Hepatic stellate cell (primary cell): Measurements from ENCODE around the gene HOXC5.

Source experiments
- DNase-seq: peaks from one replicate; pipeline ENCODE4 v3.0.0; 2011; ENCODE audit warnings: low spot score

HOXC5 gene

DNA sequence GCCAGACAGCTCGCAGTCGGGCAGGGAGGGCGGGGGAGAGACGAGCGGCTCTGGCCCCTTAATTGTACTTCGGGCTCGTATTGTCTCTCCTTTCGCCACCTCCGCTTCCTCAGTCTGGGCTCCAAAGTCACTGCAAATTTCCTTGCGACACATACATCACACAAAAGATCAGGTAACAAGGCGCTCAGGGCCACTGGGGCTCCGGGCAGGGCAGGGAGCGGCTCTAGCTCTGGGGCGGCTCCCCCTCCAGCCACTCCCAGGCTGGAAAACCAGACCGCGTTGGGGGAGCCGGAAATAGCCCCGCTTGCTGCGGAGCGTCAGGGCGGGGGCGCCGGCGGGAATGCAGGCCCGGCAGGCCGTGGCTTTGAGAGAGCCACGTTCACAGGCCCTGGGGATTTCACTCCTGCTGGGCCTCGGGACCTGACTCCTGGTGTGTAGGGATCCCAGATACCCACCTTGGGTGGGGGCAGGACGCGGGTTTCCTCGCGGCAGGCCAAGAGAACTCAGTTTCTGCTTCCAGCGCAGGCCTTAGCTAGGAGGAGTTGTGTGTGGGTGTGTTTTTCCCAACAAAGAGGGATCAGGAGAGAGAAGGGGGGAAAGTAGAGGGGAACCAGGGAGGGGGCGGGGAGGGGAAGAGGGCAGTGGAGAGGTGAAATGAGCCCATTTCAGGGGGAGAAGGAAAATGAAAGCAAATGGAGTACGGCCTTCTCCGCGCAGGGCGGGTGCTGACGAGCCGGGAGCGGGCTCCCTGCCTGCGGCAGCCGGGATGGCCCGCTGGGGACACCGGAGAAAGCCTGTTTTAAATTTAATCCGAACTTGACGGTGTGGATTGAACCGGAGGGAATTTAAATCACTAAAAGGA lies 37.2 kb upstream of the HOXC5 start:
- DNase-seq: peak; percentile 70

DNA sequence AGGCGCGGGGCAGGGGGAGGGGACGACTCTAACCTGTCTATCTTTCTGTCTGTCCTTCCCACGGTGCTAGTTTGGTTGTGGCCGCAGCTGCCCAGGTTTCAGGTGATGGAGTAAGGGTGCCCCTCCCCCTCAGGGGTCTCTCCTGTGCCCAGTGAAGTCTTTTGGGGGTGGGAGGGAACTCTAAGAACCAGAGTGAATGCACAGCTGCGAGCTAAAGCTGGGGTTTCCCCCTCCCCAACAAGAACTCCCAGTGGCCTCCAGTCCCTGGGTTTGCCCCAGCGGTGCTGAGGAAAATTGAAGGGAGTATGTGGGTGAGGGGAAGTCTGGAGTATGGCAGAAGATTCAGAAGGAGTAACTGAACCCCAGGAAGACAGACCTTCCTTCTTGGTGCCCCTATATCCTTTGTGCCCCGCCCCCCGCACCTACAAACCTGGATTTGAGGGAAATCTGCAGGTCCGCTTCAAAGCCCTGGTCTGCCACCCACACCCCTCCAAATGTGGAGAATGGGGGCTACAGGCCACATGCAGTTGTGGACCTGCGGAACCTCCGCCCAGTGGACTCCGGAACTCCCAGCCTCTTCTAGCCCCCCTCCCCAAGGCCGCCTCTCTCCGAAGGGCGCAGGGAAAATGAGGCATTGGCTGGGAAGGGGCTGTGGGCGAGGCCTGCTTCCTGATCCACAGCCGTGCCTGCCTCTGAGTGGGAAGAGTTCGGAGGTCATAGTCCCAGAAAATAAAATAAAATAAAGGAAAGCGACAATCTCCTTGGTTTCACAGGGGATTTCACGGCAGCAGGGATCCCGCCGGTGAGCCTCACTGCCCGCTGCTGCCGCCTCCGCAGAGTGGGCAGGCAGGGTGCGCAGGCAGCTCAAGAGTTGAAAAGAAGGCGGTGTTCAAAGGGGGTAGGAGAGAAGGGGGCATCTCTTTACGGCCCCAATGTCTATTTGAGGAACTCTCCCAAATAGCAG lies 36.3 kb upstream of the HOXC5 start:
- DNase-seq: no peak

DNA sequence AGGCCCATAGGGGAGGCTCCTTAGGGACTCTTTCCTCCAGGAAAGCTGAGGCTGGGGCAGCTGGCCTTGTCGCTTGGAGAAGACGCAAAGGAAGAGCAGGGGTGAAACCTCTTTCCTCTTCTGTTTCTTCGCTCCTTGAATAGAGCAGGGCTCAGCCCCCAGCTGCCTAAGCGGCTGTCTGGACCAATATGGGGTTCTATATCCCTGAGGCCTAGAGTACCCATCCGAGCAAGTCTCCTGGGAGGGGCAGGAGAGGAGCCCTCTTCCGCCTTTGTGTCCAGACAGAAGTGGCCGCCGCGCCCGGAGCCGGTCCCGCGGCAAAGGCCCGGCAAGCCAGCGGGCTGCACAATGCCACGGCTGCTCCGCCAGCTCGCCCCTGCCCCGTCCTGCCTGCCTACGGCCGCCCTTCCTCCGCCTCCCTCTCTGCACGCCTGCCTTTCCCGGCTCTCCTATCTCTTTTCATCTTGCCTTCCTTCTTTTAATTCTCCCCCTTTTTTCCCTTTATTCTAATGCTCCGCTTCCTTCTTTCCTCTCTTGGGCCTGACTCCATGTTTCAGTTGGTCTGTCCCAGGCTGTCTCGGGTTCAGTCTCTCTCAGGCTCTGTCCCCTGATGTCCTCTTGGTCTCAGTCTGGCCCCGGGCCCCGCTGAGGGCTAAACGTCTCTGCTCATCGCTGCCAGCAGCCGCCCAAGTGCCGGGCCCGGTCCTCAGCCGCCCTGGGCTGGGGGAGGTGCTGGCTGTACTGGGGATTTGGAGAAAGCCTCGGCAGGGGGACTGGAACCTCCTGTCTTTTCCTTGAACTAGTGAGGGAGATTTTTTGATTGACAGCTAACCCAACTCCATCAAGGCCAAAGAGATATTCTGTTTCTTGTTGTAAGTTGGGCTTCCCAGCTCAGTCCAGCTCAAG lies 35.4 kb upstream of the HOXC5 start:
- no peak for DNase-seq

DNA sequence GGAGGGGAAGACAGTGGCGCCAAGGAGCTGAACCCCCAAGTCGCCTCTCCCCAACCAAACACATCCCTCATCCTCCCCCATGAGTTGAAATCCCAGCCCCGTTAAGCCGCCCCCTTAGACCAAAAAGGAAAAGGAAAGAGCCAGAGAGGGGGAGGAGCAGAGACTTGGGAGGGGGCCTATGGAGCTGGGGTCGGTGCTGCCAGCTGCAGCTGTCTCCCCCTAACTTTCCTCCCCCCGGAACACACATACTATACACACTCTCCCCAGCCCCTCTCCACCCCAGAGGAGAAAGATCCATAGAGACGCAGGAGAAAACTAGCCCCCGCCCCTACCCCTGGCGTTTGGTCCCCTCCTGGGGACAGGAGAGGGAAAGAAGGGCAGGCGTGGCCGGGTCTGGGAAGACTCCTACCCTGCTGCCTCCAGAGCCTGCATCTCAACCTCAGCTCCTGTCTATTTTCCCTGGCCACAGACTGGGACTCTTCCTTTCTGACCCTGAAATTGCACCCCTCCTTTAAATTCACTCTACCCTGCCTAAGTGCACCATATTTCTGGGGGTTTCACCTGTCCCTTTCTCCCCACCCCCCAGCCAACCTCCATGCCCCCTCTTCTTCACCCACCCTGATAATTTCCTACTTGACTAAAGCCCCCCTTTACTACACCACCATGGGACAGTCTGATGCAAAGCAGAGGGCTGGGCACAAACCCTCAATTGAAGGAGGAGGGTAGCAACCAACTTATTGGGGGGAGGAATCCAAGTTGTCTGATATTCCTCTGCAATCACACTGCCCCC lies 34.5 kb upstream of the HOXC5 start:
- DNase-seq: no peak

DNA sequence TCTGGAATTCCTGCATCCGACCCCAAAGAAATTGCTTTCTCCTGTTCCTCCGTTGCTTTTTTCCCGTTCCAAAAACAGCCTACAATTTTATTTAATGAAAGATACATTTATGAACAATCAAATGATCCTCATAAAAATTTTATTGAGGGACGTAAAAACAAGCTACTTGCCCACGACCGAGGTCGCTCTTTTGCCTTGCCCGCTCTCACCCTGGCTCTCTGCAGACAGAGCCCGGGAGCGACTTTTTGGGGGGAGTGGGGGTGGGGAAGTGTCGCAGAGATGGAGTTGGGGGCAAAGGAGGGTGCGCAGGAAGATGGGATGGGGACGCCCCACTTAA lies 34.0 kb upstream of the HOXC5 start:
- no peak for DNase-seq

DNA sequence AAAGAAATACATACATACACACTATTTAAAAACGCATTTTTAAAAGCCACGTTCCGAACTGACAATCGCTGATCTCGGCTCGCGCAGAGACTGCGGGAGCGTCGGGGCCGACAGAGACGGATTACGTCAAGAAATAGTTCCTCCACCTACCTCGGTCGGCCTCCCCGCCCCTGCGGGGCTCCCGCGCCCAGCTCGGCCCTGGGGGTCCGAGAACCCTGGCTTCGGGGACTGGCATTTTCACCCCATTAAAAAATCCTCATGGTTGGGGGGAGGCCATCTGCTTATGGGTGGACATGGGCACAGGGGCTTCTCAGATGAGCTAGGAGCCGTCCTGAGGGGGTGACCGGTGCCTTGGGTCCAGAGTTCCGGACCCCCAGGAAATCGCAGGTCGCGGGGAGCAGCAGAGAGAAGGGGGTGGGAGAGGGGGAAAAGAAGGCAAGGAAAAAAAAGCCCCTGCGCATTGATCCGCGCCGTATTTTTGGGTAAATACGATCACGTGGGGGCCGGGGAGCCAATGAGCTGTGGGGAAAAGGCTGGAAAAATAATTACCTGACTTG lies 33.2 kb upstream of the HOXC5 start:
- peak; percentile 53 for DNase-seq

DNA sequence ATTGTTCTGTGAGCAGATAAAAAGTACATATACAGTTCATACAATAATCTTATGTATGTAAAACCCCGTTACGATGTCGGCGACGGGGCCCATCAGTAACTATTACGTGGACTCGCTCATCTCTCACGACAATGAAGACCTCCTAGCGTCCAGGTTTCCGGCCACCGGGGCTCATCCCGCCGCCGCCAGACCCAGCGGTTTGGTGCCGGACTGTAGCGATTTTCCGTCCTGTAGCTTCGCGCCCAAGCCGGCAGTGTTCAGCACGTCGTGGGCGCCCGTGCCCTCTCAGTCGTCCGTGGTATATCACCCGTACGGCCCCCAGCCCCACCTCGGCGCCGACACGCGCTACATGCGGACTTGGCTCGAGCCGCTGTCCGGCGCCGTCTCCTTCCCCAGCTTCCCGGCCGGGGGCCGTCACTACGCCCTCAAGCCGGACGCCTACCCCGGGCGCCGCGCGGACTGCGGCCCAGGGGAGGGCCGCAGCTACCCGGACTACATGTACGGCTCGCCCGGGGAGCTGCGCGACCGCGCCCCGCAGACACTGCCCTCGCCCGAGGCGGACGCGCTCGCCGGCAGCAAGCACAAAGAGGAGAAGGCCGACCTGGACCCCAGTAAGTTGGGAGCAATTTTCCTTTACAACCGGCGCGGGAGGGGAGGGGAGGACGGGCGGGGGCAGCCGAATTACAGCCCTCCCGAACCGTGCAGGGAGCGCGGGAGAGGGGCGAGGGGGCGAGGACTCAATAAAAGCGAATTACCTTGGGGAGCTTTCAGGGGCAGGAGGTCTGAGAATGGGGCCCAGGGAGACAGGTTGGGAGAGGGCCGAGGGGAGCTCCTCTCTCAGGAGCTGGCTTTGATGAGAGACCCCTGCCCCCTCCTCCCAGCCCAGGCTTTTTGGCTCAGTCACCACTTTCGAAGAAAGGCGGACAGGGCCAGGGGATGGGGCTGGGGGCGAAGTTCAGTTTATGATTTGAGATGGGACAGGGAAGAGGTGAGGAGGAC lies 32.4 kb upstream of the HOXC5 start, which contains the start of gene HOXC9:
HOXC9 (plus strand) TSS at position 46 of the 999 bp plus-strand sequence; CDS start at position 74, 28 bp downstream.
- DNase-seq: no peak

DNA sequence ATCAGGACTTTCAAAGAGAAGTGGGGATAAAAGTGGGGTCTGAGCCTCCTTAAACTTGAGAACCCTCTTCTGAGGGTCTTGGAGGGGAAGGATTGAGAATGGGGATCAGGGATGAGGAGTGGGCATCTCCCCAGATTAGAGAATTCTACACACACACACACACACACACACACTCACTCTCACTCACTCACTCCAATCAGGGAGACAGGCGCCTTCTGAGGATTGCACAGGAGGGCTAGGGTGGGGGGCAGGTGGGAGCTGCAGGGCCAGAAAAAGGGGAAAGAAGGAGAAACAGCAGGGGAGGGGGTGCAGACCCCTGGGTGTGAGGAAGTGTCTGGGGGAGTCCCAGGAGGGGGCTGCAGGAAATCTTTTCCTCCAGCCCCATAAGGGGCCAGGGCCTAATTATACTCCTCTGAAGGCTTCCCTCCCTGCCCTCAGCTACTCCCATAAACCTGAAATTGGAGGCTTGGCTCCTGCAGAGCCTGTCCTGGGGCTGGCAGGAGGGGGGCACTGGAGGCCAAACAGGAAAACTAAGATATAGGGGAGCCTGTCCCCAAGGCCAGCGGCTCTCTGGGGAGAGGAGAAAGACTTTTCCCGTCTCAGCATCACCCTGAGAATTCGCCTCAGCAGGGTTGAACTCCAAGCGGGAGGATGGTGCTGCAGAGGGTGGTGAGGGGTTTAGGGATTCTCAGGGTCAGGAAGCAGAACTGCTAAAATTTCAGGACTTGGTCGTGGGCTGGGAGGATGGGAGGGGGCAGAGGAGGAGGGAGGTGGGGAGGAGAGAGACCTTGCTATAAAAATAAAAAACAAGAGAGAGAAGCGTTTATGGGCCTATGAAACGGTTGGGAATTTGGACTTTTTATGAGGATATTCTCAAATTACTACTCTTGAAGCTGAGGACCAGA lies 31.3 kb upstream of the HOXC5 start:
- DNase-seq: no peak

DNA sequence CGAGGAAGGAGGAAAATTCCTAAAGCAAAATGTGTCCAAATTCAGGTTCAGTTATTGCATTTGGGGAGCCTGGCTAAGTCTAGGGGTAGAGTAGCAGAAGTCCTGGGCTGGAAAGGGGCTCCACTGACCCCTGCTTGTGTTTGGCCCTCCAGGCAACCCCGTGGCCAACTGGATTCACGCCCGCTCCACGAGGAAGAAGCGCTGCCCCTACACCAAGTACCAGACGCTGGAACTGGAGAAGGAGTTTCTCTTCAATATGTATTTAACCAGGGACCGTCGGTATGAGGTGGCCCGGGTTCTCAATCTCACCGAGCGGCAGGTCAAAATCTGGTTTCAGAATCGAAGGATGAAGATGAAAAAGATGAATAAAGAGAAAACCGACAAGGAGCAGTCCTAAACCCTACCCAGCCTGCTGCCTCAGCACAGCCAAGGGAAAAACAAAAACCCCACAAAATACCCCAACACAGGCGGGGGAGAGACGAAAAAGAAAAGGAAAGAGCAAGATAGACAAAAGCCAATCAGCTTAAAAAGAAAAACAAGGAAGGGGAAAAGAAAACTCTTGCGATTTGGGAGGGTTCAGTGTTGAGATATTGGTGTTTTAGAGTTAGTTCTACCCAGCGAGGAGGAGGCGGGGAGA lies 30.5 kb upstream of the HOXC5 start:
- DNase-seq: no peak

DNA sequence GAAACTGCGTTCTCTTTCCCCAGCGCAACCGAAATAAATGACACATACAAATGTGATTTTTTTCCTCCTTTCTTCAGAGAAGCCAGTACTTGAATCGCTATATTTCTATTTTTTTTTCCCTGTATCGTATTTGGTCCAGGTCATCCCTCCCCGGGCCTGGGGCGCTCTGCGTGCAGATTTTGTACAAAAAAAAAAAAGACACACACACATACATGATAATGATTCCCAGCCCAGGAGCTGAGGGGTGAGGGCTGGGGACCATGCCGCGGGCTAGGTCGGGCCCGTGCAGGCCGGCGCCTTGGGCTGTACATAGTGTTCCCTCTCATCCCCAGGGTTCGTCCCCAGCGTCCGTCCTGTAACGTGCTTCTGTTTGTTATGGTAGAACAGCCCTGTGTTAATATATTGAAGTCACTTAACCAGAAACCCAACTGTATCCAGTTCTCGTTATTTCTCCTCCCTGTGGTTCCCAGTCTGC lies 29.9 kb upstream of the HOXC5 start:
- DNase-seq: no peak

DNA sequence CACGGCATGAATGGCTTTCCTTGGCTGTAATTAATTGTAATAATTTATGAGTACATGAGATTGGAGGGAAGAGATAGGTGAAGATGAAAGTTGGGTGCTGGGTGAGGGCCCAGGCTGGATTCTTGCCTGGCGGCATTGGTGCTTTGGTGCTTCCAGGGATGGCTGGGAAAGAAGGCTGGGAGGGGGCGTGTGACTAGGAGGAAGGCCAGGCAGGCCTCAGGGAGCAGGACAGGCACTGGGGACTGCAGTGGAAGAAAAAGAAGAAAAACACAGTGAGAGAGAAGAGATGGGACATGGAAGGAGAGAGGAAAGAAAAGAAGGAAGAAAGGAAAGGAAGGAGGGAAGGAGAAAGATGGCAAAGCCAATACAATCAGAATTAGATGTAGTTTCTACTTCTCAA lies 29.2 kb upstream of the HOXC5 start:
- no peak for DNase-seq

DNA sequence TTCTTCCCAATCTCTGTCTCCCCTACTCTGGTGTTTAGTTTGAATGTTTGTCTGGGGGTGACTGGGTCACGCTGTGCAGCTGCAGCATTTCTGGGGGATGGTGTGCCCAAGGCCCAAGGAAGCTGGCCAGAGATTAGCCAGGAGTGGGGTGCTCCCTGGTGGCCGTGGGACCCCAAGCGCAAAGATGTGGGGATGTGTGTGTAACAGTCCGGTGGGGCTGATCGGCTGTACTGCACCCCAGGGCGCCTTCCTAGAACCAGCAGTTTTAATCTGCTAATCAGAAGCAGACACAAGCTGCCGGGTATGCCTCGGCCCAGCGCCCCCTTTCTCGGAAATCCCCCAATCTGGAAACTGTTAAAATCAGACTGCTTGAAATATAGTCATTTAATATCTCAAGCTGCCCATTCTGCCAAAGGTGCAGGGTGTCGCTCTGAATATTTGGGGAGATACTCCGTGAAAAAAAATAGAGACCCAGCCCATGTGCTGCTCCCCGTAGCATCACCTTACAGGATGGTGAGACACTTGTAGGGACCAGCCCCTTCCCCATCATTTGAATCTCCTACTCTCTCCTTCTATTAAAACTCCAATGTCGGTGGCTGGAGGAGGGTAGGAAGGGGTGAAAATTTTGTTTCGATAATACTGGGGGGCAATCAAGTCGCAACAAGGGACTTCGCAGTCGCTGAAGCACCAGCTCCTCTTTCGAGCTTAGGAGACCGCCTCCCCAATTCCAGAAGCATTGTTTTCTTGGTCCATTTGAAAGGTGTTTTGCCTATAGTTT lies 28.6 kb upstream of the HOXC5 start:
- no peak for DNase-seq

DNA sequence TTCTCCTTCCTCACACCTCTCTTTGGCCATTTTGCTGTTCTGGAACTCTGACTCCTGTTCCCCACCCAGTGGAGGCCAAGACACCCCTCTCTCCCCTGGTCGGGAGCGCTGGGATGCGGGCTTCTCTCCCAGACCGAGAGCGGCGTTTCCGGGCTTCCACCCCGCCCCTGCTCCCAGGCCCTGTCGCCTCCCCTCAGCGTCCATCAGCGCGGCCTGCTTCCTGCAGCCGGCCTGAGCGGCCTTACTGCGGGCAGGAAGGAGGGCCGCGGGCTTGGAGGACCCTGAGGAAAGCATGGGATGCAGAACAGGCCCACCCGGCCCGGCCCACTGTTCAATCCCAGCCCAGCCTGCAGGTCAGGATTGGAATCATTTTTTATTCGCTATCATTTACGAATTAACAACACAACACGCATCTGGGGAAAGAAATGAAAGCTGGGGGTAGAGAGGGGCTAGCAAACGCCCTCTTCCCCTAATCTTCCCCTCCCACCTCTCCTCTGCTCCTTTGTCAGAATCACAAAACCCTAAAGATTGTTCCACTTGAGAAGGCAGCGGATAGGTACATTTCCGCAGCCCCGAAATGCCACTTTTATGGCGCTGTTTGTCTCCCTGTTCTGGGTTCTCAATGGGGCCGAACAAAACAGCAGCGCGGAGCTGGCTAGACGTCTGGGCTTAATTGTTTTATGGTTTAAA lies 27.9 kb upstream of the HOXC5 start:
- no peak for DNase-seq

DNA sequence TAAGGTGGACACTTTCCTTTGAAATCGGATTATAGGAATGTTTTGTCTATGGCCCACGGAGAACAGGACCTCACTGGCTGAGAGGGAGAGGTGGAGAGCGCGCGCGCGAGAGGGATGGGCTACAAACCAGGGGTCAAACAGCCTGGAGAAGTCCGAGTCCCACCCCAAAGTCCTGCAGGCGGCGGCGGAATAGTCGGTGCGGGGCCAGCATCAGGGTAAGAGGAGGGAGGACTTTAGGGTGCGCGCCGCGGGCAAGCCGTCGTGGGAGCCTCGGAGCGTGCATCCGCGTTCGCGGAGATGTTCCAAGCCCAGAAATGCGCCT lies 27.4 kb upstream of the HOXC5 start:
- DNase-seq: no peak

DNA sequence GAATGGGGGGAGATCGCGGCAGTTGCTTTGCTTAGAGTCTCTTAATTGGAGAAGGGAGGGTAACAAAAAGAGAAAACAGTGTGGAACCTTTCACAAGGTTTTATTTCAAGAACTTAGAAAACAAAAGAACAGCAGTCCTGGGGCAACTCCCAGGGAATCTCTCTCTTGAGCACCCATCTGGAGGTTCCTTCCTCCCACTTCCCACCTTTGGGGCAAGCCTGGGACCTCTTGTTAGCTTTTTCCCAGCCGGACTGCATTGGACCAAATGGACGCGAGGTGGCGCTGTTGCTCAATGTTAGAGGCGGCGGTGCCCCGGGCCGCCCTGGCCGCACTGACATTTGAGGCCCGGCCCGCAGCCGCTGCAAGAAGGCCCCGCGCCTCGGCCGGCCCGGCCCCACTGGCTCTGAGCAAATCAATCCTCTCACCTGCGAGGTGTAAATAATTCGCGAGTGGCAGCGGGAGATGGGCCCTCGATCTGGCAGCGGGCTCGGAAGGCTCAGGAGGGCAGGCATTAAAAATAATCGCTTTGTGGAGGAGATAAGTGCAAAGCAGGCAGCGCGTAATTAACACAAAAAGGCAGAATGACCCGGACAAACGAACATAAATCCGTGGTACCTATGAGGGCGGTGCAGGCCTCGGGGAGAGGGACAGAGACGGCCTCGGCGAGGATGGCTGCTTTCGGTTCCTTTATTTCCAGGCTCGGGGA lies 26.8 kb upstream of the HOXC5 start:
- peak; percentile 89 for DNase-seq
